PC-3 (cell line): ENCODE results near the gene CABLES1.

Experiments used
- CTCF ChIP-seq: fragments of 300-600 bp; sonication (generic); conservative IDR thresholded peaks from 2 replicates; pipeline ENCODE4 v1.5.1; 2017; ENCODE audit warnings: antibody characterized with exemption, low read depth, mild to moderate bottlenecking, low read length
- EZH2 ChIP-seq: fragments of 300-600 bp; sonication (generic); IDR thresholded peaks from one replicate; pipeline ENCODE4 v1.6.1; 2017; ENCODE audit warnings: antibody characterized with exemption, mild to moderate bottlenecking, low read length; ENCODE audit not compliant: unreplicated experiment

DNA sequence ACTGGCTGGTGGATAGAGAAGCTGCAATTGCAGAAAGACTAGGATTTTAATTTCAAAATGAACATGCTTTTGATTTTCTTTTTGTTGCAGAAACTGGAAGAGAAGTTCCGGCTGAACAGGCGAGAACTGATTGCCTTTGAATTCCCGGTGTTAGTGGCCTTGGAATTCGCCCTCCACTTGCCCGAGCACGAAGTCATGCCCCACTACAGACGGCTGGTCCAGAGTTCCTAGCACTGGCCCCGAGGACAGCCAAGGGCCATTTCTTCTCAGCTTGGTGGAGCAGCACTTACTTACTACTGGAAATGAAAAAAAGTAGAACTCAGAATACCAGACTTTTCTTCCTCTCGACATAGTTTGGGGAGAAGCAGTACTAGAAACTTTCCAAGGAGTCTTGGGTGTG, 121.9 kb downstream of the CABLES1 start:
- no peak for TF ChIP-seq EZH2
- no peak for TF ChIP-seq CTCF
